ENCODE data around the gene UGGT2.
"Not testable (repeated sequence)": the region's sequence is repeated elsewhere in the genome, so short reads cannot be mapped to it uniquely, and the experiment has no call there.

The UGGT2 gene

GRCh38 chr13:95793018-95793555 lies 260.1 kb downstream of the UGGT2 start:
- DNase-seq (ENCODE audit: low read depth): no peak

- no peak for DNase-seq (ENCODE audit: low read depth)
Measured at GRCh38 chr13:95791084-95791722, 262.0 kb downstream of the UGGT2 start.

- not testable (repeated sequence) for DNase-seq (ENCODE audit: low read depth)
Measured at GRCh38 chr13:95789315-95789714, 263.9 kb downstream of the UGGT2 start.

GRCh38 chr13:95788100-95788463 lies 265.1 kb downstream of the UGGT2 start:
- DNase-seq (ENCODE audit: low read depth): no peak

GRCh38 chr13:95787356-95788099 lies 265.7 kb downstream of the UGGT2 start:
- peak; percentile 19 for DNase-seq (ENCODE audit: low read depth)

- DNase-seq (ENCODE audit: low read depth): no peak
Measured at GRCh38 chr13:95784900-95785290, 268.3 kb downstream of the UGGT2 start.

GRCh38 chr13:95784161-95784899 lies 268.9 kb downstream of the UGGT2 start:
- DNase-seq (ENCODE audit: low read depth): peak; percentile 52

GRCh38 chr13:95783747-95784146 lies 269.5 kb downstream of the UGGT2 start:
- no peak for DNase-seq (ENCODE audit: low read depth)

GRCh38 chr13:95781940-95782339 lies 271.3 kb downstream of the UGGT2 start:
- DNase-seq (ENCODE audit: low read depth): not testable (repeated sequence)

GRCh38 chr13:95781016-95781415 lies 272.2 kb downstream of the UGGT2 start:
- DNase-seq (ENCODE audit: low read depth): no peak

GRCh38 chr13:95779522-95779921 lies 273.7 kb downstream of the UGGT2 start:
- no peak for DNase-seq (ENCODE audit: low read depth)

- no peak for DNase-seq (ENCODE audit: low read depth)
Measured at GRCh38 chr13:95771905-95772304, 281.3 kb downstream of the UGGT2 start.

- no peak for DNase-seq (ENCODE audit: low read depth)
Measured at GRCh38 chr13:95763601-95764000, 289.6 kb downstream of the UGGT2 start.

- not testable (repeated sequence) for DNase-seq (ENCODE audit: low read depth)
Measured at GRCh38 chr13:95762626-95763025, 290.6 kb downstream of the UGGT2 start.

- DNase-seq (ENCODE audit: low read depth): no peak
Measured at GRCh38 chr13:95756072-95756471, 297.1 kb downstream of the UGGT2 start.

GRCh38 chr13:95754069-95754468 lies 299.1 kb downstream of the UGGT2 start:
- DNase-seq (ENCODE audit: low read depth): no peak

GRCh38 chr13:95752677-95753076 lies 300.5 kb downstream of the UGGT2 start:
- no peak for DNase-seq (ENCODE audit: low read depth)
